Renal cortex interstitium (tissue), 11 donors: Measurements from ENCODE around the gene NUP210L. TPM values are rescaled to one million over a fixed set of nuclear protein-coding genes. Genes with fewer than 3 reads are reported as not detected.

Experiments
- DNase-seq, 11 donors: peaks; one replicate each; pipeline ENCODE4 v3.0.0-alpha.2; 2013; ENCODE audit warnings: low read depth in 9 of 11, low spot score in 4 of 11; ENCODE audit errors: extremely low read depth in 1 of 11
- polyA plus RNA-seq, 3 donors: library from polyadenylated mRNA; unstranded; fragments of 120-200 nt; gene quantifications; one replicate each; pipeline ENCODE4 v1.2.1, GENCODE V29; 2013; ENCODE audit not compliant: insufficient read length in 3 of 3

Gene NUP210L
- polyA plus RNA-seq, 3 donors = 0.04 to 0.18 (median 0.17) TPM

GRCh38 chr1:153977250-153978240, 177.3 kb downstream of the NUP210L start, which contains the start of gene JTB:
Gene JTB (minus strand): TSS chr1:153977674. CDS start chr1:153977252, 422 bp downstream.
- peak in 5 of 11 donors; percentile 73 to 86 (median 81) for DNase-seq

GRCh38 chr1:153976819-153977249, 178.0 kb downstream of the NUP210L start:
- no peak for DNase-seq

DNA sequence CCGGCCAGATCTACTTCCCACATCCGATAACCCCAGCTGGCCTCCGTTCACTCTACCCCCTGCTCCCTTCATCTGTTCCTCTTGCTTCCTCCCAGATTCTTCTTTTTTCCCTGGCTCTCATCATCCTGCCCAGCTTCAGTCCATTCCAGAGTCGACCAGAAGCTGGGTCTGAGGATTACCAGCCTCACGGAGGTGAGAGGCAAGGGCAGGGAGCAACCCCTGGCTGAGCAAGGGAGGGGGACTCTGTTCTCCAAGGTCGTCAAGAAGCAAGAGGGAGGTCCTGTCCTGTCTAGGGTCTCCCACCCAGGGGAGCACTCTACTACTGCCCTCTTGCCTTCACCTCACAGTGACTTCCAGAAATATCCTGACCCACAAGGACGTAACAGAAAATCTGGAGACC, 181.3 kb downstream of the NUP210L start:
- no peak for DNase-seq

- DNase-seq = no peak
Observed at GRCh38 chr1:153973071-153973470, 181.8 kb downstream of the NUP210L start.

DNA sequence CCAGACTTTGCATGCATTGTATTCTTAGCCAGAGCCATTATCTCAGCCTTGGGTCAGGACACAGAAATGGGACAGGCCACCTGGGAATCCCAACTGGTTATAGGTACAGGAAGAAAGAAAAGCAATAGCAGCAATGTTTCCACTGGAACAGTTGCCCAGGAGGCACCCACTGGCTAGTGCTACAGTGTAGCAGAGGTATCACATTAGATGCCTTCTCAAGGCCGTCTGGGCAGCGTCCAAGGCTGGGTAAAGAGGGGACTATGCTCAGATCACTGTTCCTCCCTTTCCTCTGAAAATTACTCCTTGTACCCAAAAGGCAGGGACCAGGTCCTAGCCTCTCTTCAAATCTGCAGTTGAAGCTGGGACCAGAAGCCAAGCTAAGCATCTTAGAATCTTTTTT, 184.5 kb downstream of the NUP210L start:
- DNase-seq = no peak

DNA sequence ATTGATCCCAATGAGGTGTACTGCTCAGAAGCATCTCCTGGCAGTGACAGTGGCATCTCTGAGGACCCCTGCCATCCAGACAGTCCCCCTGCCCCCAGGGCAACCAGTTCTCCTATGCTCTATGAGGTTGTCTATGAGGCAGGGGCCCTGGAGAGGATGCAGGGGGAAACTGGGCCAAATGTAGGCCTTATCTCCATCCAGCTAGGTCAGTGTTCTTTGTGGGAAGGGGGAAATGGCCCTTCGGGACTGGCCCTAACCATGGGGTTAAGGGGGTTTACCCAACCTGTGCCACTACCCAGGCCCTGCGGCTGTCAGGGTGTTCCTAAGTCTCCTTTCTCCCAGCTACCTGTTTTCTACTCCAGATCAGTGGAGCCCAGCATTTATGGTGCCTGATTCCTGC, 185.9 kb downstream of the NUP210L start:
- DNase-seq = no peak

DNA sequence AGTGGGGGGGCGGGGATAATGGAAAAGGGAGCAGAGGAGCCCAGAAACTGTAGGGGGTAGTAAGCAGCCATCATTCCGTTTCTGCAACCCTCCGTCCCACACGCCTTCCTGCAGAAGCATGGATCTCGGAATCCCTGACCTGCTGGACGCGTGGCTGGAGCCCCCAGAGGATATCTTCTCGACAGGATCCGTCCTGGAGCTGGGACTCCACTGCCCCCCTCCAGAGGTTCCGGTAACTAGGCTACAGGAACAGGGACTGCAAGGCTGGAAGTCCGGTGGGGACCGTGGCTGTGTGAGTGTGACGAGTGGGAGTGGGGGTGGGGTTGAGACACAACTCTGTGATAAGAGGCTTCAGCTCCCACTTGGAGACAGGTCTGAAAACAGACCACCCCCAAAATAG, 186.5 kb downstream of the NUP210L start:
- no peak for DNase-seq

- no peak for DNase-seq
Observed at GRCh38 chr1:153968000-153968363, 186.9 kb downstream of the NUP210L start.

- peak in 10 of 11 donors; percentile 89 to 99 (median 96) for DNase-seq
Observed at GRCh38 chr1:153967107-153967999, 187.5 kb downstream of the NUP210L start, which contains the start of gene CREB3L4. Gene CREB3L4 (plus strand): TSS chr1:153967902. CDS start chr1:153968526, 624 bp downstream.

DNA sequence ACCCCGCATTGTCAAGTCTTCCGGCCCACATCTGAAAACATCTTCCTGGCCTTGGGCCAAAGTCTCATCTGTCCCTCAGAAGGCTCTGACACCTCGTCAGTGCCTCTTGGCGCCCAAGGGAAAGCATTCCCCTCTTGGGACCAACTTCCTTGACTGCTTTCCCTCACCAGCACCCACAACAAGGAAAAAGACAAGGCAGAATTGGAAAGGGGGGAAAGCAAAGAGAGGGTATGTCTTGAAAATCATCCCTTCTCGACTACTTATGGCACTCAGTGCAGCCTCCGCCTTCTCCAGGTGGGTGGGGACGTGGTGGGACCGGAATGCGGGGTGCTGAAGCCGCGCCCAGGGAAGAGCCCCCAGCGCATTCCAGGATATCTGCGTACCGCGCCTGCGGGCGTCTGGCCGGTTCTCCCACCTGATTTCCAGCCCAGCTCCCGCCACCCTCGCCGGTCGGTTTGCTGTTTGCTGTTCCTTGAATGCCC, 191.0 kb downstream of the NUP210L start:
- DNase-seq = peak in 1 of 11 donors; percentile 55

DNA sequence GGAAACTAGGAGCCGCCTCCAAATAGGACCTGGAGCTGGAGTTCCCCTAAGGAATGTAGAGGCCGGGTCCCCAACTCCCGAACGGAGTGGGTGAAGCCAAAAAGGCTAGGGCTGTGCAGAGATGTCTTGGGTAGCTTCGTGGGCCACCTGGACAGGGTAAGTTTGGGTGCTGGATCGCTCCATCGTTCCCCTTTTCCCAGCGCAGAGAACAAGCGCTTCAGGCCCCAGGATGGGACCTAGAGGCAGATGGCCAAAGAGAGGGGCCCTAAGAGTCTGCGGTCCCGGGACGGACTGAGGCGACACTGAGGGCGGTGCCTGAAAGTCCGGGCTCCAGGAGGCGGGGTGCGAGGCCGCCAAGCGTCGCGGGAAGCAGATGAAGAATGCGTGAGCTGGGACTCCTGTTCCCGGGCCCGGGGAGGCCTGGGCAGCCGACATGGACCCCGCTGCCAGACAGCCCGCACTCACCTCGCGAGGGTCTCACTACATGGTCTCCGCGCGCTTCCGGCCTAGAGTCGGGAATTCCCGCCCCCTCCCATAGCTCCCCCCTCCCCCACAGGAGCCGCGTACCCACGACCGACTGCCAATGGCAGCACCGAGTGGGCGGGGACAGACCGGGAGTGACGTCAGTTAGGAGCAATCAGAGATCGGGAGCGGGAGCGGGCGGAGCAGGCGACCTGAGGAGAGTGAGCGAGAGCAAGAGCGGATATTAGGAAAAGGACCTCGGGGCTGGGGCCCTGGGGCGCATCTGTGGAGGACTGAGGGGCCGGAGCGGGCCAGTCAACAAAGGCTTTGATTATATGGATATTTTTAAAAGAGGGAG, 191.6 kb downstream of the NUP210L start, which contains the start of gene SLC39A1:
SLC39A1 (minus strand) TSS at position 508 of the 820 bp plus-strand sequence. CDS start 822 bp downstream, outside the sequence.
- DNase-seq = peak; percentile 97 to 98 (median 98)

GRCh38 chr1:153962088-153963029, 192.5 kb downstream of the NUP210L start:
- no peak for DNase-seq

GRCh38 chr1:153961421-153961820, 193.5 kb downstream of the NUP210L start:
- no peak for DNase-seq

DNA sequence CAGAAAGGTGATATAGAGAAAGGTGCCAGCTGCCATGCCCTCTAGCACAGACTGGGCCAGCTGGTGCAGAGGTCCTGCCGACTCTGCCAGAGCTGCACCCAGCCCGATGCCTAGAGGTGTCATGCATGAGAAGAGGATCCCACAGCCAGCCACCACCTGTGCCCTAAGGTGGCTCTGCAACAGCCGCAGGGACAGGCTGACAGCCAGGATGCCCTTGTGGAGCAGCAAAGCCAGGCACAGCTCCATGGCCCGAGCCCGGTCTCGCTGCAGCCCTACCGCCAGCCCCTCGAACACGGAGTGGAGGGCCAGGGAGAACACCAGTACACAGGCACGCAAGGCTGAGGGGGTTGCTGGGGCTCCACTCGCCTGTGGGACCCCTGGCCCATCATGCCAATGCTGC, 194.7 kb downstream of the NUP210L start:
- no peak for DNase-seq

DNA sequence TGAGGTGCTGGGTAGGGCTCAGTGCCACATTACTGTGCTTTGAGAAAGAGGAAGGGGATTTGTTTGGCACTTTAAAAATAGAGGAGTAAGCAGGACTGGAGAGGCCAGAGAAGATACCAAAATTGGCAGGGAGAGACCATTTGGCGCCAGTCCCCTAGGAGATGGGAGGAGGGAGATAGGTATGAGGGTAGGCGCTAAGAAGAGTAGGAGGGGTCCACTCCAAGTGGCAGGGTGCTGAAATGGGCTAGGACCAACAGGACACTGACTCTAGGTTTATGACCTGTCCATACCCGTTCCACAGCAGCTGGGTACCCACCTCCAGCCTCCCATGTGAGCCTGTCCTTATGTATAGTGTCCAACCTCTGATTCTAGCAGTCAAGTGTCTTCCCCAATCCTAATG, 195.4 kb downstream of the NUP210L start:
- no peak for DNase-seq

- DNase-seq = no peak
Observed at GRCh38 chr1:153958961-153959260, 196.0 kb downstream of the NUP210L start.
